Thyroid gland (tissue), 4 donors: Measurements from ENCODE around the gene ELL3. TPM values are rescaled to one million over a fixed set of nuclear protein-coding genes. Genes with fewer than 3 reads are reported as not detected.
"Not testable (repeated sequence)": the region's sequence is repeated elsewhere in the genome, so short reads cannot be mapped to it uniquely, and the experiment has no call there.

Experiments
- DNase-seq, 2 donors: peaks; one replicate each; pipeline ENCODE4 v3.0.0-alpha.2; 2019
- H3K27ac ChIP-seq, 3 donors: fragments of 200-600 bp; sonication (generic); 1 replicate in 2 of 3; 2 replicates in 1 of 3; pipeline ENCODE4 v1.5.1; 2016 to 2019; ENCODE audit warnings: mild to moderate bottlenecking in 1 of 3, moderate library complexity in 1 of 3
- H3K27me3 ChIP-seq: fragments of 200-600 bp; sonication (generic); one replicate; pipeline ENCODE4 v1.5.1; 2019
- H3K36me3 ChIP-seq, 2 donors: fragments of 200-600 bp; sonication (generic); one replicate each; pipeline ENCODE4 v1.5.1; 2016 to 2019
- H3K4me1 ChIP-seq, 2 donors: fragments of 200-600 bp; sonication (generic); one replicate each; pipeline ENCODE4 v1.5.1; 2017 to 2019
- H3K4me3 ChIP-seq, 3 donors: fragments of 200-600 bp; sonication (generic); replicated peaks in 1 of 3; 1 replicate in 2 of 3; 2 replicates in 1 of 3; pipeline ENCODE4 v1.5.1; 2016; ENCODE audit warnings: mild to moderate bottlenecking in 1 of 3
- H3K9me3 ChIP-seq: fragments of 200-600 bp; sonication (generic); one replicate; pipeline ENCODE4 v1.5.1; 2017
- CTCF ChIP-seq, 6 experiments: fragments of 200-600 bp in 3 of 6; fragments of 450-650 bp in 3 of 6; sonication (generic) in 3 of 6; IDR thresholded peaks; one replicate each; pipeline ENCODE4 v1.5.1; 2016 to 2019; ENCODE audit warnings: antibody characterized with exemption in 6 of 6, mild to moderate bottlenecking in 2 of 6, inconsistent platforms in 1 of 6, moderate library complexity in 1 of 6
- POLR2A ChIP-seq, 2 donors: fragments of 450-650 bp; IDR thresholded peaks; one replicate each; pipeline ENCODE4 v1.6.1; 2017; ENCODE audit warnings: antibody characterized with exemption in 2 of 2, mild to moderate bottlenecking in 2 of 2, moderate library complexity in 1 of 2
- WGBS, 2 donors: methylation state at CpG; one replicate each; pipeline ENCODE4 v1.1.5; 2017; 5-methylcytosine and 5-hydroxymethylcytosine counted together
- intact Hi-C: fragments of 100-400 bp; cut with DNase I; formaldehyde crosslinking; loops from one replicate; pipeline ENCODE4 v1.15.1; 2023
- total RNA-seq, 4 donors: library from RNA; depleted of rRNA; stranded (reverse); fragments of >200 nt; gene quantifications; one replicate each; pipeline ENCODE4 v1.2.3, GENCODE V29; 2016

The ELL3 gene
- total RNA-seq, 4 donors from 2014 or later, result 2.1 to 11.4 (median 5.3) TPM

- Histone ChIP-seq H3K4me3 (no peak overlapping the region), H3K27ac (no peak overlapping the region), H3K36me3 (peaks cover 17 to 31% of the 10 kb centered on the region in 2 donors), H3K4me1 (peaks cover 44 to 53% of the 10 kb centered on the region in 2 donors), H3K27me3 (no peaks in the 10 kb centered on the region), H3K9me3 (no peaks in the 10 kb centered on the region)
- WGBS, 2 donors, result 70 to 81% methylated on average over 6 of the region's 6 CpGs
- DNase-seq, result no peak
- intact Hi-C loops, result no loop called here
- no peak for TF ChIP-seq POLR2A (IDR thresholded peaks at IDR 0.05)
- TF ChIP-seq CTCF (IDR thresholded peaks at IDR 0.05), result no peak
Observed at GRCh38 chr15:43751885-43752284, 24.9 kb downstream of the ELL3 start.

- Histone ChIP-seq H3K27me3 (no peaks in the 10 kb centered on the region), H3K4me1 (peaks cover 44 to 58% of the 10 kb centered on the region in 2 donors), H3K4me3 (peak overlapping the region in 1 of 3 donors; percentile 17), H3K27ac (peak overlapping the region; percentile 7 to 62 (median 53)), H3K9me3 (no peaks in the 10 kb centered on the region), H3K36me3 (peaks cover 10% of the 10 kb centered on the region in 2 donors)
- intact Hi-C loops, result no loop called here
- 44 to 48% methylated on average over 12 of the region's 12 CpGs for WGBS, 2 donors
- TF ChIP-seq POLR2A (IDR thresholded peaks at IDR 0.05) (no peak), CTCF (IDR thresholded peaks at IDR 0.05) (no peak)
- DNase-seq, result peak; percentile 60 to 66
Observed at GRCh38 chr15:43749690-43750345, 26.9 kb downstream of the ELL3 start.

- no peak overlapping the region for H3K4me3 ChIP-seq
- H3K9me3 ChIP-seq, result no peaks in the 10 kb centered on the region
- no peak for DNase-seq
- 59 to 64% methylated on average over 3 of the region's 3 CpGs for WGBS, 2 donors
- no peak overlapping the region for H3K27ac ChIP-seq
- TF ChIP-seq POLR2A (IDR thresholded peaks at IDR 0.05) (no peak), CTCF (IDR thresholded peaks at IDR 0.05) (no peak)
- no peaks in the 10 kb centered on the region for H3K27me3 ChIP-seq
- intact Hi-C loops, result no loop called here
- peaks cover 44 to 56% of the 10 kb centered on the region in 2 donors for H3K4me1 ChIP-seq
- H3K36me3 ChIP-seq, result no peaks in the 10 kb centered on the region
Observed at GRCh38 chr15:43748376-43748775, 28.4 kb downstream of the ELL3 start.

GRCh38 chr15:43746903-43747309 lies 29.9 kb downstream of the ELL3 start:
- H3K27ac ChIP-seq, result peak overlapping the region; percentile 70 to 97 (median 96)
- intact Hi-C loops, H3K27me3 ChIP-seq, H3K36me3 ChIP-seq, H3K9me3 ChIP-seq: not testable (repeated sequence)
- H3K4me3 ChIP-seq, result peak overlapping the region; percentile 41 to 93 (median 53)
- peak in 1 of 2 donors; percentile 1 for TF ChIP-seq POLR2A (IDR thresholded peaks at IDR 0.05)
- H3K4me1 ChIP-seq, result peaks cover 38 to 42% of the 10 kb centered on the region in 2 donors
- DNase-seq, result peak; percentile 37 to 47
- 0 to 2% methylated on average over 8 to 11 of the region's 12 CpGs for WGBS, 2 donors

- WGBS, 2 donors, result 0 to 4% methylated on average over 5 to 11 of the region's 84 CpGs
- Histone ChIP-seq H3K4me3 (peak within 1 kb of the TSS; percentile 41 to 93 (median 53)), H3K4me1 (peaks cover 33 to 36% of the 10 kb centered on the region in 2 donors), H3K27ac (peak within 1 kb of the TSS; percentile 70 to 97 (median 96))
- TF ChIP-seq POLR2A (IDR thresholded peaks at IDR 0.05), result peak; percentile 85 to 99
- peak; percentile 94 for DNase-seq
- intact Hi-C loops, H3K9me3 ChIP-seq, H3K27me3 ChIP-seq, H3K36me3 ChIP-seq: not testable (repeated sequence)
Observed at GRCh38 chr15:43746245-43746902, 30.4 kb downstream of the ELL3 start, which contains the start of gene PDIA3. TSS of gene PDIA3 (plus strand) at chr15:43746438. CDS start at chr15:43746540, 102 bp downstream.

GRCh38 chr15:43735416-43735815 lies 41.4 kb downstream of the ELL3 start:
- no peaks in the 10 kb centered on the region for H3K36me3 ChIP-seq
- no peaks in the 10 kb centered on the region for H3K27me3 ChIP-seq
- H3K4me3 ChIP-seq, result no peak overlapping the region
- 81 to 90% methylated on average over 6 of the region's 6 CpGs for WGBS, 2 donors
- TF ChIP-seq POLR2A (IDR thresholded peaks at IDR 0.05) (no peak), CTCF (IDR thresholded peaks at IDR 0.05) (no peak)
- no peak overlapping the region for H3K27ac ChIP-seq
- no peaks in the 10 kb centered on the region for H3K9me3 ChIP-seq
- no peak for DNase-seq
- H3K4me1 ChIP-seq, result no peaks in the 10 kb centered on the region
- intact Hi-C loops, result no loop called here

- H3K4me1 ChIP-seq, H3K4me3 ChIP-seq, DNase-seq, H3K27ac ChIP-seq, H3K27me3 ChIP-seq, H3K9me3 ChIP-seq, intact Hi-C loops, H3K36me3 ChIP-seq: not testable (repeated sequence)
- 73 to 82% methylated on average over 1 of the region's 1 CpG for WGBS, 2 donors
Observed at GRCh38 chr15:43728053-43728725, 48.6 kb downstream of the ELL3 start.

- H3K27me3 ChIP-seq, H3K27ac ChIP-seq, H3K4me3 ChIP-seq, H3K36me3 ChIP-seq, H3K9me3 ChIP-seq, H3K4me1 ChIP-seq, DNase-seq, intact Hi-C loops: not testable (repeated sequence)
- 100% methylated on average over 1 of the region's 1 CpG for WGBS, 2 donors
Observed at GRCh38 chr15:43726306-43726705, 50.5 kb downstream of the ELL3 start.
